HFFc6 (cell line): ENCODE measurements around the gene ZAP70. TPM values are rescaled to one million over a fixed set of nuclear protein-coding genes. Genes with fewer than 3 reads are reported as not detected.

Experiments used
- DNase-seq: peaks from one replicate; pipeline ENCODE4 v3.0.0-alpha.2; 2018
- H3K27ac Mint-ChIP-seq: 2 replicates; pipeline ENCODE4 v1.8.0; 2020; ENCODE audit warnings: mild to moderate bottlenecking, mixed read lengths
- H3K27me3 Mint-ChIP-seq: 2 replicates; pipeline ENCODE4 v1.8.0; 2021; ENCODE audit warnings: mild to moderate bottlenecking, moderate library complexity, mixed read lengths; ENCODE audit not compliant: insufficient read depth
- H3K36me3 Mint-ChIP-seq: 2 replicates; pipeline ENCODE4 v1.8.0; 2021; ENCODE audit warnings: low read depth, mixed read lengths
- H3K4me1 Mint-ChIP-seq: 2 replicates; pipeline ENCODE4 v1.8.0; 2020; ENCODE audit warnings: low read depth, mixed read lengths
- H3K4me3 Mint-ChIP-seq: 2 replicates; pipeline ENCODE4 v1.8.0; 2020; ENCODE audit warnings: mild to moderate bottlenecking, moderate library complexity, mixed read lengths
- H3K9me3 Mint-ChIP-seq: 2 replicates; pipeline ENCODE4 v1.8.0; 2020; ENCODE audit warnings: mild to moderate bottlenecking, mixed read lengths
- CTCF ChIP-seq: fragments of 200-600 bp; sonication (generic); IDR thresholded peaks from 2 replicates; pipeline ENCODE4 v1.5.0; 2021; ENCODE audit warnings: antibody characterized with exemption, mild to moderate bottlenecking
- total RNA-seq, 6 experiments: library from RNA; stranded (reverse); fragmentation: NEBNext Ultra II Directional; extraction: Animal tissue kit (Norgen Biotek cat#: 25700); gene quantifications; 2 replicates in 1 of 6; 3 replicates in 5 of 6; pipeline ENCODE4 v1.2.3, GENCODE V29; 2021

ZAP70 gene
- total RNA-seq, 6 experiments from 2014 or later = not detected

GRCh38 chr2:97724501-97724900 lies 11.1 kb downstream of the ZAP70 start:
- DNase-seq = no peak
- TF ChIP-seq CTCF = no peak
- Mint-ChIP-seq H3K27ac (no peak overlapping the region), H3K4me3 (no peak overlapping the region), H3K4me1 (no peaks in the 10 kb centered on the region), H3K36me3 (peaks cover 4% of the 10 kb centered on the region; the same call in 1 of the 2 replicates), H3K9me3 (0 out of 2 replicates have a peak, but pooled peaks cover 4% of the 10 kb centered on the region), H3K27me3 (peaks cover 18% of the 10 kb centered on the region)

- H3K36me3 Mint-ChIP-seq = peaks cover 5% of the 10 kb centered on the region; the same call in 1 of the 2 replicates
- H3K9me3 Mint-ChIP-seq = peaks cover 10% of the 10 kb centered on the region
- H3K27me3 Mint-ChIP-seq = peaks cover 13% of the 10 kb centered on the region
- TF ChIP-seq CTCF = no peak
- H3K27ac Mint-ChIP-seq = no peak overlapping the region
- H3K4me1 Mint-ChIP-seq = no peaks in the 10 kb centered on the region
- H3K4me3 Mint-ChIP-seq = no peak overlapping the region
- DNase-seq = no peak
These were observed 11.7 kb downstream of the ZAP70 start for GRCh38 chr2:97724946-97725688.

- H3K27me3 Mint-ChIP-seq = peaks cover 12% of the 10 kb centered on the region
These were observed 13.1 kb downstream of the ZAP70 start for GRCh38 chr2:97726261-97727064.

GRCh38 chr2:97727296-97727695 lies 13.9 kb downstream of the ZAP70 start:
- Mint-ChIP-seq H3K4me3 (no peak overlapping the region), H3K36me3 (peaks cover 14% of the 10 kb centered on the region), H3K4me1 (no peaks in the 10 kb centered on the region), H3K9me3 (peaks cover 21% of the 10 kb centered on the region), H3K27ac (no peak overlapping the region), H3K27me3 (peaks cover 12% of the 10 kb centered on the region)
- no peak for DNase-seq
- TF ChIP-seq CTCF = no peak

More at GRCh38 chr2:97726261-97727064, 13.1 kb downstream of the ZAP70 start:
- no peak for DNase-seq
- Mint-ChIP-seq H3K4me1 (no peaks in the 10 kb centered on the region), H3K9me3 (peaks cover 20% of the 10 kb centered on the region), H3K27ac (no peak overlapping the region), H3K36me3 (peaks cover 12% of the 10 kb centered on the region), H3K4me3 (no peak overlapping the region)
- no peak for TF ChIP-seq CTCF

- DNase-seq = no peak
- no peak for TF ChIP-seq CTCF
- H3K4me3 Mint-ChIP-seq = no peak overlapping the region
- H3K36me3 Mint-ChIP-seq = peaks cover 14% of the 10 kb centered on the region
- H3K27ac Mint-ChIP-seq = no peak overlapping the region
- H3K4me1 Mint-ChIP-seq = no peaks in the 10 kb centered on the region
- peaks cover 21% of the 10 kb centered on the region for H3K9me3 Mint-ChIP-seq
- H3K27me3 Mint-ChIP-seq = peaks cover 12% of the 10 kb centered on the region
These were observed 14.8 kb downstream of the ZAP70 start for GRCh38 chr2:97728091-97728731.
